HG02588 (cell line): Measurements from ENCODE around the gene ATP10A.

ENCODE experiments used
- ATAC-seq: cut with Tn5 transposase; IDR thresholded peaks from one replicate; pipeline ENCODE4 v1.9.1; 2021; ENCODE audit warnings: mild to moderate bottlenecking, moderate library complexity; ENCODE audit not compliant: unreplicated experiment

Gene ATP10A

DNA sequence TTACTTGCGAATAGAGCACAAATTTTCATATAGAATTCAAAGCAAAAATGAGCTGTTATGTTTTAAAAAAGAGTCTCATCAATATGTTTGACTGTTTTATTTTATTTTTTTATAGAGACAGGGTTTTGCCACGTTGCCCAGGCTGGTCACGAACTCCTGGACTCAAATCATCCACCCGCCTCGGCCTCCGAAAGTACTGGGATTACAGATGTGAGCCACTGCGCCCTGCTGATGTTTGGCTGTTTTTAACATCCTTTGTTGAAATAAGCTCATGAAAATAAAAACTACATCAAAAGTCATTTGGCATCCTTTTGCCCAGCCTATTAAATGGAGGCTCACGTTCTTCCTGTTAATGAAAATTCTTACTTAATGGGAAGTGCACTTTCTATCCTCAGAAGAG is 154.7 kb downstream of the ATP10A start:
- no peak for ATAC-seq

DNA sequence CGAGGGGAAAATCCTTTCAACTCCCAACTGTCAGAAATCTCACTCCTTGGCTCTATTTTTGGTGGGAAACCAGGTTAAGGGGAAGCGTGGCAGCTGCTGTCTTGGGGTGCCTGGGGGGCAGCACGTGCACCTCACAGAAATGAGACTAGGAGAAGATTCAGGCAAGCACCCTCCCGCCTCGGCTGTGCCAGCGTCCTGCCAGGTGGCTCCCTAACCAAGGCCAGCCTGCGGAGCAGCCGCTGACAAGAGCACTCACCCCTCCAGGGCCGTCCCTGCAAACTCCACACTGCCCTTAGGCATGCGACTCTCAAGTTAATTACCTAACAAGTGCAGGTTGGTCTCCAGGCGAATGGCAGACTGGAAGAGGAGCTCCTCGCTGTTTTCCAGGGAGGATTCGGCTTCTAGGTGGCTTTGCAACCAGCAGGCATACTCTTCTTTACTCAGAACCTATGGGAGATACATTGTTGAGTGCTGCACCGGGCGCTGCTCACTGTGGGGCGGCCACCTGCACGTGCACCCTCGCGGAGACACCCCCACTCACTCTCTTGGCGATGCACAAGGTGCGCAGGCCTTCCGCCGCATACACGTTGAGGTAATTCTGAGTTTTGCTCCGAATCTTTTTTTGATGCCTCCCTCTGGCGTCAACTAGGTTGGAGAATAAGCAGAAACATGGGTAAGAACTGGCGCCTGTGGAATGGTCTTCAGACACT is 155.3 kb downstream of the ATP10A start:
- ATAC-seq = no peak

DNA sequence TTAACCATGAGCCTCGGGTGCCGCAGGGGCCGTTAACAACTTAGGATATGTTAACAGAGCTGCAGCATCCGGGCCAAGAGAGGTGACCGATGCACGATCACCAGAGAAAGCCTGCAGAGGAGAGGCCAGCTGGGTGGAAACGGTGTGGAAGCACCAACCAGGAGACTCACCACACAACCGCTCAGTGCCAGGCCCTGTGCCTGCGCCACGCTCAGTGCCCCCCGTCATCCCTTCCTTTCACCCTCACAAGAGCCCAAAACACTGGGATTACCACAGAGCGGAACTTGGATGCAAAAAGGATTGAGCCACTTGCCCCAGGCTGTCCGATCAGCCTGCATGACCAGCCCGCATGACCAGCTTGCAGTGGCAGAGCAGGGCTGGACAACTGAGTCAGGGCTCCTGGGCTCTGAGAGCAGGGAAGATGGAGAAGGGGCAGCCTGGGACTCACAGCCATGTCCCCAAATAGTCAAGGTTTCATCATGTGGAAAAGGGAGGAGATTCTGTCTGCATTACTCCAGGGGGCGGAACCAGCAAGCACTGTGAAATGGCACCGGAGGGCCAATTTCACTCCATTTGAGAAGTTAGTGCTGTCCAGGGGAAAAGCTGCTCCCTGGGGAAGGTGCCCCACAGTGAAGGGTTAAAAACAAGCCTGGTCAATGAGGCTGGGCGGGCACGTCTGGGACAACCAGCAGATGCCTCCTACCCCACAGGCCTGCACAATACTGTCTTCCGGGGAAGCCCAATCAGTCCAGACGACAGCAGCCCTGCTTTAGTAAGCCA is 156.8 kb downstream of the ATP10A start:
- ATAC-seq = no peak

DNA sequence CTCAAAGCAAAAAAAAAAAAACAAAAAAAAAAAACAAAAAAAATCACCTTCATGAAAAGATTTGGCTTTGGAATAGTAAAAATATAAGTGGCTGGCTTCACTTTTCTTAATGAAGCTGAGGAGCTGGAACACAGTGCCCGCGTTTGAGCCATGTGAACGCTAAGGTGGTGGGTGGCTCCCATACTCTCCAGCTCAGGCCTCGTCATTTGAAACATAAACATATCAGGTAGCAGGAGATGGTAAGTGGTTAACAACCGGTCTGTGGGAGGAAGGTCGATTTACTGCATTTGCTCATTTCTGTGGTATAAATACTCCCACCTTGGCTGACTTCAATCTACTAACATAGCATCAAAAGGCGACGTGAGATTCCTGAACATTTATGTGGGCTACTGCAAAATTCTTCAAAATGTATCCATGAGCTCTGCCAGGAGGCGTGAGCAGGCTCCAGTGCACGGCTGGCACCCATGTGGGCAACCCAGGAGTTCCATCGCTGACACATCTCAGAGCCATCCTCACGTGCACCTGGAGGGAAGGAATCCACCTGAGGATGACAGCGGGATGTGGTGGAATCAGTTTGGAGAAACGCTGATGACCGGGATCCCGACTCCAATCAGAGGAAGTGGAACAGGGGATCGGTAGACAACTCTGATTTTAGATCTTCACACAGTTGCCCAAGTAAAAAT is 157.6 kb downstream of the ATP10A start:
- ATAC-seq = no peak

DNA sequence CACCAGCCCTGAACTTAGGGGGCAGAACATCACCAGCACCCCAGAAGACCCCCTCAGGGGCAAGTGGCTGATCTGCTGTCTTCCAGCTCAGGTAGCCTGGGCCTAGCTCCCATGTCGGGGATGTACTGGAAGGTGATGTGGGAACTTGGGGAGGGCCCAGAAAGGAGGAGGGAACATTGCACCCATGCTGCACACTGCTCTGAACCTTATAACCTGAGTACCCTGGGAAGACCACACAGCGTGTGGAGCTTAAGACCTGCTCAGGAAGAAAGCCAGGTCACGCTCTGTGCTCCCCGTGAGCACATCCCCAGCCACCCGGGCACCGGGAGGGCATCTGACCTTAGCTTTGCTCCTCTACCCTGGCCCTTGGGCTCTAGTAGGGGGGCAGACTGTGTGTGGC is 159.4 kb downstream of the ATP10A start:
- no peak for ATAC-seq

DNA sequence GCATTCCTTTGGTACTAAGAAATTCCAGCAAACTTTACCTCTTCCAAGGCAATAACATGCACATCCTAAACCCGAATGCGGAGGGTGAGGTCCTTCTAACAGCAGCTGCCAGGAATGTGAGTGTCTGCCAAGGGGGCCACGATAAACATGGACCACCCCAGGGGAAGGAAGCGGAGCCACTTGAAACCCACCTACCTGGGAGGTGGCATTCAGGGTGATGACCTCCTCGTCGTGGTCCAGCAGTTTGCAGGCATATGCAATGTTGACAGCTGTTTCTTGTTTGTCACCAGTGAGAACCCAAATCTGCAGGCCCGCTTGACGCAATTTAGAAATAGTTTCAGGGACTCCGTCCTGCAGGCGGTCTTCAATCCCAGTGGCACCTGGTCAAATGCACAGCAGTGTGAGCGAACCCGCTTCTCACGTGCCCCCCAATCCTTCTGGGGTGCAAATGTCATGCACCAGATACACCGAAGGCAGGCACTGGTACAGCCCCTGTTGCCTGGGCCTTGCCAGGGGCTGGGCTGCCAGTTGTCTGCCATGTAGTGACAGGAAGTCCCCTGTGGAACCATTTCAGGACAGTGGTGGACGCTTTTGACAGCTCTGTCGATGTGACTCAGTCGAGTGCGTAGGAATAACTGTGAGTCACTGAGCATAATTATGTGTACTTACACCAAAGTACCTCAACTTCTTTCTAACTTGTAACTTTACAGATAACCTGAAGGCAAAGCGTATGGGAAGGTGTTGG is 161.2 kb downstream of the ATP10A start:
- ATAC-seq = no peak

DNA sequence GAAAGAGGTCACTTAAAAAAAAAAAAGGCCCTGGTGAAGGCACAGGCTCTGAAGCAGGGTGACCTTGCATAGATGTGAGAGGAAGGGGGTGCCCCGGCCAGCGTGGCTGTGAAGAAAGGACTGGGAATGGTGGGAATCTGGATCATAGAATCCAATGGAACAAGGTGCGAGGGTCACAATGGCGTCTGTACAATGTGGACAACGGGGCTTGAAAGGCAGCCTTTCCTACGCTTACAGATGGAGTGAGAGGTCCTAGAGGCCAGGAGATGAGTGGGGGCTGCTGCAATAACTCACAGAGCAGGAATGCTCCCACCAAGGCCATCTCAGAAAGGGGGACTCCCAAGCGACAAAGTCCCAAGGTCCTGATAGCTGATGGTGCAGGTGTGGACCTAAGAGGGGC is 162.2 kb downstream of the ATP10A start:
- ATAC-seq = no peak

DNA sequence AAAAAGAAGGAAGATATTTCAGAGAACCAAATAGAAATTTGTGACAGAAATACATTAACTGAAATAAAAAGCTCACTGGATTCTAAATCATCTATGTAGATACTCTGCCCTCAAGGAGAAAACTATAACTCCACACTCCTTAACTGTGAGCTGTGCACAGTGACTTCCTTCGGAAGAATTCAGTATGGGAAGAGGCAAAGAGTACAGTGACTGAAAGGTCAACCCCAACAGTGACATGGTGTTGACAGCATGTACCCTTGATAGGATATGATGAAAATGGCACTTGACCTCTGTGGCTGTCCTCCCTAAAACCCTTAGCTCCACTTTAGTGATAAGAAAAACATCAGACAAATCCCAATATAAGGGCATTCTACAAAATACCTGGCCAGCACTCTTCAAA is 165.5 kb downstream of the ATP10A start:
- no peak for ATAC-seq

DNA sequence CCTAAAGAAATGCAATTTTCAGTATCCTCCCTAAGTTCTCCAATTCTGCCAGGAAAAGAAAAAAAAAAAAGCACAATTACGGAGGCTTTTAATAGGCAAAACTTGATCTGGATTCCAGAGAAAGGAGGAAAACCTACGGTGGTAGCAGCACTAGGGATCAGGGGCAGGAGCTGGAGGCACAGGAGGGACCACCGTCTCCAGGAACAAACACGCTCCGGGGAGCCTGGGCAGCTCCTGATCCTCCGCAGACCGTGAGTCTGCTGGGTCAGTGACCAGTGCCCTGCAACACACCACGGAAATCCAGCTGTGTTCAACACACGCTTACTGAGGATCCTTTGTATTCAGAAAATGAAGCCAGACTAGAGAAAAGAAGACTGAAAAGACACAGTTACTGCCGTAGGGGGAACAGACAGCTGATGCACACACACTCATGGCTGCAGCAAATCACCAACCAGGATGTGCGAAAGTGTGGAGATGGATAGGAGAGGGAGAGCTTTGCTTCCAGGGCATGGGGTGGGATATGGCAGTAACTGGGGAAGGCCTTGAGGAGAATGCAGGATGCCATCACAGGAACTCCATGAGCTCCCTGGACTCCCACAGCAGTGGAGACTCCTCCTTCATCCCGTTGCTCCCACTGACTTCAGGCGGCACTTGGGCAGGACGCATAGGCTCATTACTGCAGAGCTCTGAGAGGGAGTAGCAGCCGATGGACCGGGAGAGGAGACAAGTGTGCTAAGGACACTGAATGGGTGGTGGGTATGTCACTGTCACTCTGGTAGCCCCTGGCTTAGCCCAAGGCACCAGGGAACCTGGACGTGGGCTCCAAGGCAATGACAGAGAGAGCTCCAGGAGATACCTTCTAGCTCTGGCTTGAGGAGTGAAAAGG is 167.0 kb downstream of the ATP10A start:
- no peak for ATAC-seq

DNA sequence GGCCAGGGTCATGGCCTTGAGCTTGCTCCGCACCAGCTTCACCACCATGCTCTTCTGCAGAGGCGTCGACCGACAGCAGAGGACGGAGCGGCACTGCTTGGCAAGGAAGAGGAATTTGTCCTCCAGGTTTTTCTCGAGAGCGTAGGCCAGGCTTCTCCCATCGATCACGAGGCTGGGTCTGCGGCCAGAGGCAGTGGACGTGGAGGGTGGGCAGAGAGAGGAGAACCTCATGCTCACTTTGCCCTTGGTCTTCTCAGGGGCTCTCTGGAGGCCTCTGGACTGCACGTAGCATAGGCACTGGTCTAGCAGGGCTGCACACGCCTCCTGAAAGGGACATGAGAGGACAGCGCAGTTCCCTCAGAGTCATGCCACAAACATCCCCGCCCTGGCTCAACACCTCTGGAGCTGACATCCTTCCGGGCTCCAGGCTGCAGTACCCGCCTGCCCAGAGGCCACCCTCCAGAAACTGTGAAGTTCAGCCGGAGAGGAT is 168.3 kb downstream of the ATP10A start:
- ATAC-seq = no peak

DNA sequence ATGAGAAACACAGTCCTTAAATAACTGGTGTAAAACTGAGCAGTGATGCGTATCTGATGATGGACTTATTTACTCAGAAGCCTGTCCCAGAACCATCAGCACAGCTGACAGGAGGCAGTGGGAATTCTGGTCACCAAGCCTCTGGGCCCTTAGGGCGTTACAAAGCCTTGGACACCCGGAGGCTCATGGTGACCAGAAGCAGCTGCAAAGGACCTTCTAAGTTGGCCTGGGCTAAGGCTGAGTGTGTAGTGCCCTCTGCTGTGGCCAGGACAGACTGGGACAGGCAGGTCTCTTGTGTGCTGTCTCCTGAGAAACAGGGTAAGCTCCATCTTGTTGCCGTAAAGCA is 168.9 kb downstream of the ATP10A start:
- no peak for ATAC-seq

DNA sequence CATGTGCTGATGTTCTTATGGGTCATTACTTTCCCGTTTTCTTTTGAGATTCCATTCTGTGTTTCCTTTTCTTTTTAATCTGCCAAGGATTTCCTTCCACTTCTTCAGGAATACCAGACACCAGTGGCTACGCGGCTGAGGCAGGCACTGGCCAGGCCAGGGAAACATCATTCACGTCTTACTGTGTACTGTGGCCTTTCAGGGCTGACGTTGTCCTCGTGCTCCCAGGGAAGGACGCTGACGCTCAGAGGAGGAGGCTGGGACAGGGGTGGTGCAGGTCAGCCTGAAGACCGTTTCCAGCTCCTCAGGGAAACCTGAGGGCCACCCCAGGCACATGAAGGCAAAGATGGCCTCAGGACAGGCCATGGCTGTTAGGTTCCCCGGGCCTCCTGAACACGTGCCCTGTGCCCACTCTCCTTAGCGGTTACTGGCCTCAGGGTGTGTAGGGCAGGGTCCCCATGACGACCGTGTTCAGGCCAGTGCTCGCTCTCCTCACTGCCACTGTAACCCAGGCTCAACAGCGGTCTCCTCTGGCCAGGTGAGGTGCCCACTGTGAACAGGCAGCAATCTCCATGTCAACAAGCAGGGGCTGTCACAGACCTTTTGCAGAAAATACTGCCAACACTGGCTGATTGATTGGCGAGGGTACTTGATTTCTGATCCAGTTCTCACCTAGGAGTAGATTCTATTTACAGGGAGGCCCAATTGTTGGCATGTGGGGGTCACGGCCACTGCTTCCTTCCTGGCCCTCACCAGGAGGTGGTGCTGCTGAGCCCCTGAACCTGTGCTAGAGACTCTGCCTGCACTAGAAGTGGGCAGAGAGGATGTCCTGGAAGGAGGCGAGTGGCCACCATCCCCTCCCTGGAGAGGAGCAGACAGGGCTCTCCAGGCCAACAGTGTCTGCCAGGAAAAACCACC is 169.5 kb downstream of the ATP10A start:
- ATAC-seq = no peak

DNA sequence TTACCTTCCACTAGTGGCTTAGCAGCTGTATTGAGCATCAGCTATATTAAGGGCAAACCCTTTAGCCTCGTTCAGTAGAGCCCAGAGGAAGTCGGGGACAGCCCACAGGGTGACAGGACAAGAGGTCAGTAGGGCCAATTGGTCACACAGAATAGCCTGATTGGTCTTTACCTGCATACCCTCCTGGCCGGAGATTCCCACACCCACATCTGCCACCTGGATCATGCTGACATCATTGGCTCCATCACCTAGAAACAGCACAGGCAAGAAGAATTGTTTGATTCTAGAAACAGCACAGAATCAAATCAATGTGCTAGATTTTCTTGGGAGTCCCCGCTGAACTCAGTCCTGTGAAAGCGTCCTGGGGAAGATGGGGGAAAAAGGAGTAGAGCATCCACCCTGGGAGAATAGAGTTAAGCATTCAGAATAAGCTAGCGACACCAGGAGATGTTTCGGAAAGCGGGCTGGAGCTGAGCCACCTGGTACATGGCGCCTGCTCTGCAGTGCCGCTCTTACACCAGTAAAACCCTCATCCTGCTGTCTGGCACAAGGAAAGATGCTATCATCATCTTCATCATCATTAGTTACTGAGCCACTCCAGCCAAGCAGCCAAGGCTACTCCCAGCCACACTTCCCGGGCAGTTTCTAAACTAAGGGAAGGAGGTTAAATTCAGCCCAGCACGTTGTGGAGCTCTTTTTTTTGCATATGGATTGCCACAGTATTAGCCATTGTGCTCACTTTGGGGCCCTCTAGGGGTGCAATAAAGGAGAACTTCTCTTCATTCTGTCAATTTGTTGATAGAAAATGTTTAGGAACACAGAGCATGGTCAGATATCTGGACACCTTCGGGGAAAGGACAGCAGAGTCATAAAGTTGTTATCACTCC is 171.3 kb downstream of the ATP10A start:
- no peak for ATAC-seq

DNA sequence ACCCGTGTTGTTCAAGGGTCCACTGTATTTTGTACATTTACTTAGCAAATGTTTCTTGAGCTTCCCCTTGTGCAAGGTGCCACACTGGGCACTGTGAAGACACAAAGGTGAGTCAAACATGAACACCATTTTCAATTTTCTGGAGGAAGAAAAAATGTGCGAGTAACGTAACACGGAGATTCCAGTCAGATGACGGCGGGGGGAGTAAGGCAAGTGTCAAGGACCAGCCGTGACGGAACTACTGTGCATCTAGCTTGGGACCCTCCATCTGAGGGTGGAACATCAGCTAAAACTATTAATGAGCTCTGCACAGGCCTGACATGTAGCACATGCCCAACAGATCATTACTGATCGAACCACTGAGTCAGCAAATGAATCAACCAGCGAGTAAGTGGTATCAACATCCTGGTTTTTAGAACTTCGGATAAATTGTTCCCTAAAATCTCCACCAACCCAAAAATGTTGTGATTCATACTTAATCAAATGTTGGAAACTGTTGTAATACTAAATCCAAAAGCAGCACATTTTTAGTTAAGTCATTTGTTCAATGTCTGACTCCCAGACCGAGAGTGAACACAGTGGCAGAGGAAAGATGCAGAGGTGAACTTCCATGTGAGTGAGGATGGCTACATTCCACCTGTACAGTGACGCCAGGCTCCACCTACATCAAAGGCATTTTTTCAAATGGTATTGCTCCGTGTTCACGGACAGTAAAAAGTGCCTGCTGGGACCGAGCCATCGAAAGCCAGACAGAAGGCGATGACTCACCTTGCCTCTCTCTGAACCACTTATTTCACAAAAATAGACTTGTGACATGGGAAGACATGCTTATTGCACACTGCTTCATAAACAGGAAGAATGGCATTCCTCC is 172.2 kb downstream of the ATP10A start:
- ATAC-seq = no peak

DNA sequence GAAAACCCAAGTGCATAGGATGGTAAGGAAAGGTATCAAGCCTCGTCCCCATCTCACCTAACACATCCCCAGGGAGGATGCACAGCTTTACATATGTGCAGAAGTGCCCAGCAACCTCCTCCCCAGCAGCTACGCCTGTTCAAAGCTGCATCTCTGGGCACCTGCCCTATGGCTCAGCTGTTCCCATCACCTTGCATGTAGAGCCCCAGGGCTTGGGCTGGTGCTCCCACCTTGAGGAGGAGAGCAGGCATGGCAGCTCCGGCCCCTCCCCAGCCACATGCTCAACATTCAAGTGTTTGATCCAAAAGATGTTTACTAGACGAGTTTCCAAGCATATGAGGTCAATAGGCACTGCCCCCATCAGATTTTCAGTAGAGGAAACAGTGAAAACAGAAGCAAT is 173.5 kb downstream of the ATP10A start:
- ATAC-seq = no peak

DNA sequence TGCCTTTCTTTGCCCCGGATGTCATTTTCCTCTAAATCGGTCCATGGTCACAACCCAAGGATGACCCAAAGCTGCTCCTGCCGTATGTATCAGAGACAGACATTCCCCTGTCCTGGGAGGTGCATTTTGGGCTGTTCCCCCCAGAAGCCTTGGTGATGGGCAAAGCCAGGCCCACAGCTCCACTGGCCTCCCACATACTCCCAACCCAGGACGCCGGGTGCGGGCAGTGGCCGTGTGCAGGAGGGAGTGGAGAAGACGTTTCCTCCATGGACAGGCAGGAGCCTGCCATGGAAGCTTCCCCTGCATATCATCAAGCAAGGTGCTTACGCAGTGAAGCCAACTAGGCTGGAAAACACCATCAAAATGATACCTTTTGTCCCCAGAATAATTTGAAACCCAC is 175.0 kb downstream of the ATP10A start:
- ATAC-seq = no peak

DNA sequence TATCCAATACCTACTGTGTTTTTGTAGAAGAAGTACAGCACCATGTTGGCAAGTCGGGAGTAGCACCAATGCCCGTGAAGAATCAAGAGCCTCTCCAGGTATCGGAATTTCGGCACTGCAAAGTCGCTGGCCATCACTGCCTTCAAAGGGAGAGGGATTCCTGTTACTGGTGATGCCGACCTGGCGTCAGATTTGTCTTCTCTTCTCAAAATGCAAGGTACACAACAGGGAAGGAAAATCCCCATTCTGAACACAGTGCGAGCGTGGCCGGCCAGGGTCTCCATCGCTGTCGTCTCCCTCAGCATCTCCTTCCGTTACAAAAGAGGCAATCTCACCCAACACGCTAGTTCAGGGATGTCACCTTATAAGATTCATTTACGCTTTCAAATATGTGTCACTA is 175.4 kb downstream of the ATP10A start:
- no peak for ATAC-seq
